ENCODE data around the gene MLPH.
"Not testable (repeated sequence)": the region's sequence is repeated elsewhere in the genome, so short reads cannot be mapped to it uniquely, and the experiment has no call there.

MLPH gene

DNA sequence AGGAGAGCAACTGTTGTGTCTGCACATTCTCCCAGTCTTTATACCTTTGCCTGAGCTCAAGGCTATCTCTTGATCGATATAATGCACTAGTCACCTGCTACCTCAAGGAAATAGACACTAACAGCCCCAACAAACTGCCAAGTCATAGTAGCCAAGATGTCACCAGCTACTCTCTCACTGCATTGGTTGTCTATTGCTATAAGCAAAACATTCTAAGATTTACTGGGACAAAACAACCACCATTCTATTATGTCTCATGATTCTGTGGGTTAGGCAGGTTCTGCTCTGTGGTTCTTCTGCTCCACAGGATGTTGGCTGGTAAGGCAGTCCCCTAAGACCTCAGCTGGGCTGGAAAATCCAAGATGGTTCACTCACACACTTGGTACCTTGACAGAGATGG, 28.5 kb upstream of the MLPH start:
- no peak for DNase-seq (ENCODE audit: low read depth in 2 of 2)

DNA sequence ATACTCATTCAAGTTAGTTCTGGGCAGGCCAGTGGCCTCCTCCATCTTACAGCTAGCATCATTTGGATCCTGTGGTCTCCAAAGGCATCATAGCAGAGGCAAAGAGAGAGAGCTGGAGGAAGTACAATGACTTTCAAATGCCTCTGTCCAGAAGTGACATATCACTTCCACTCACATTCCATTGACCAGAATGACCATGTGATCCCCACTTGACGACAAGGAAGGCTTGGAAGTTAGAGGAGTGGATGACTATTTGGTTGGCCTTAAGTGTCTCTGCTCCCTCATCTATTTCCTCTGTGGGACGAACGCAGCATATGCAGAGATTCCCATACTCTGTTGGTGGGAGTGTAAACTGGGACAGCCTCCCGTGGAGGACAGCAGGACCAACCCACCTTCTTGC, 27.8 kb upstream of the MLPH start:
- DNase-seq (ENCODE audit: low read depth in 2 of 2) = no peak

DNA sequence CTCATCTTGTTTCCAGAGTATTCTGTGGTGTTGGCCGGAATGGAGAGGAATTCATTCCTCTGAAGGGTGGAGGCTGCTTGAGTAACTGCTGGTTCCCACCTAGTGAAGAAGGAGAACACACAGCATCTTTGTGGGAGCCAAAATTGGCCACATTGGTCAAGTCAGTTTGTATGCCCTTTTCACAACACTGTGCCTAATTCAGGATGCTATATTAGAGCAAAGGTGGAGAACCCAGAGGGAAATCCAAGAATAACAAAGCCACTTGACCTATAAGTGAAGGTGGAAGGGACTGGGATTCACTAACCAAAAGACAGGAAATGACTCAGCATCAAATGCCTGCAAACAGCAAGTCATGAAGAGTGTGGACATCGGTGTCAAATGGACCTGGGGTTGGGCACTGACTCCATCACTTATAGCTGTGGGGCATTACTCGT, 27.3 kb upstream of the MLPH start:
- no peak for DNase-seq (ENCODE audit: low read depth in 2 of 2)

DNA sequence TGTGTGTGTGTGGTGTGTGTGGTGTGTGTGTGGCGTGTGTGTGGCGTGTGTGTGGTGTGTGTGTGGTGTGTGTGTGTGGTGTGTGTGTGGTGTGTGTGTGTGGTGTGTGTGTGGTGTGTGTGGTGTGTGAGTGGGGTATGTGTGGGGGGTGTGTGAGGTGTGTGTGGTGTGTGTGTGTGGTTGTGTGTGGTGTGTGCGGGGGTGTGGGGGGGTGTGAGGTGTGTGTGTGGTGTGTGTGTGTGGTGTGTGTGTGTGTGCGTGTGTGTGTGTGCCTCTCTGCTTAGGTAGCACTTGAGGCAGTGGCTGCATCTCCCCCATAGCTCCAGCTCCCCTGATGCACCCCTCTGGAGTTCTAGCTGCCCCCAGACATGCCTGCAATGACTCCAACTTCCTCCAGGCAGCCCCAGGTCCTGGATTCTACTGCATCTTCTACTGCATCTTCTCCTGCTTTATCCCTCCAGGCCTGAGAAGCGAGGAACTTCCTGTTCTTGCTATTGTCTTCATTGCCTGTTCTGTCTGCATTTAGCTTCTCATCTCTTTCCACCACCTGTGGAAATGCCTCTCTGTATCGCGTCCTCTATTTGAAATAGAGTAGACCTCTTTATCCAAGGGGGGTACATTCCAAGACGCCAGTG, 22.2 kb upstream of the MLPH start:
- DNase-seq (ENCODE audit: low read depth in 2 of 2) = no peak

DNA sequence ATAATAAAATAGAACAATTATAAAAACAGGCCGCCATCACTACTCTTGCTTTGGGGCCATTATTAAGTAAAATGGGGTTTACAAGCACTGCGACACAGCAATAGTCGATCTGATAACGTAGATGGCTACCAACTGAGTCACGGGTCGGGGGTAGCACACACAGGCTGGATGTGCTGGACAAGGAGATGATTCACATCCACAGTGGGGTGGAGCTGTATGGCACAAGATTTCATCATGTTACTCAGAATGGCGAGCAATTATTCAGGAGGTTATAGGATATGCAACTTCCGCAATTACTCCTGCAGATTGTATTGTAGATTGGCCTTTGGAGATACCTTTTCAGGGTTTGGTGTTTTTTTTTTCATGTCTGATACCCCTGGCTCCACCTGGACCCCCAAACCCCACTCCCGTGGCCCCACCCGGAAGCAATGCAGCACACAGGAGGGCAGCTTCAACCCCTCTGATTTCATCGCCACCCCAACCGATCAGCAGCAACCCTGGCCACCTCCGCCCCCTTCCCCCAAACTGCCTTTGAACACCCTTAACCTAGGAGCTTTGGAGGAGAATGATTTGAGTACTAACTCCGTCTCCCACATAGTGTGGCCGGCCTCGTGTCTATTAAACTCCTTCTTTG, 21.4 kb upstream of the MLPH start:
- peak; percentile 77 to 80 for DNase-seq (ENCODE audit: low read depth in 2 of 2)

DNA sequence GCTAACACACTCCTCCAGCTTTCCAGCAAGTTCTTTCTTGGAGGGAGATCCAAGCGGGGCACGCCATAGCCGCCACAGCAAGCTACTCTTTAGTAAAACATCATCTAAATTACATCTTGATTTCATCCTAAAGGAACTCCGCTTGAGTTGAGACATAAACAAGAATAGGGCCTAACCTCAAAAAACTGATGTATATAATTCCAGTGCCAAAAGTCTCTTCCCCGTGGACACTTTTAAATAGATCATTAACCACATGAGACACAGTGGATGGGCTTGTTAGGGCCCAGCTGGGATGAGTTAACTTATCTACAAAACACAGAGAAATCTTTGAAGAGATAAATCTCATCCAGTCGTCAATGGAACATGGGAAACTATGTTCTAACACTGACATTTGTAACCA, 20.8 kb upstream of the MLPH start:
- DNase-seq (ENCODE audit: low read depth in 2 of 2) = peak; percentile 82 to 84

DNA sequence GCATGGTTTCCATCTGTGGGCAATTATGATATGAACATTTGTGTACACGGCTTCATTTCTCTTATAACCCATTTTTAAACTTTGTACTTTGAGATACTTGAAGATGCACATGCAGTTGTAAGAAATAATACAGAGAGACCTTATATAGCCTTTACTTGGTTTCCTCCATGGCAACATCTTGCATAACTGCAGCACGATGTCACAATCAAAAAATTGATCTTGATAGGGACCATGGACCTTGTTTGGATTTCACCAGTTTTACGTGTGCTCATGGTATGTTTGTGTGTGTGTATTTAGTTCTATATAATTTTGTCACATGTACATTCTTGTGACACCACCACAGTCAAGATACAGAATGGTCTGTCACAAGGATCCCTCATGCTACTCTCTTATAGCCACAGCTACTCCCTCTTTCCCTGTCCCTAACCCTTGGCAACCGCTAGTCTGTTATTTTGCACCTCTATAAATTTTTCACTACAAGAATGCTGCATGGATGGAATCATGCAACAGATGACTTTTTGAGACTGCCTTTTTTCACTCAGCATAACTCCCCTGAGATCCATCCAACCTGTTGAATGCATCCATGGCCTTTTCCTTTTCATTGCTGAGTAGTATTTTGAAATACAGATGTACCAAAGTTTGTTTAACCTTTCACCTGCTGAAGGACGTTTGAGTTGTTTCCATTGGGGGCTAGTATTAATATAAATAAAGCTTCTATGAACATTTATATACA, 19.4 kb upstream of the MLPH start:
- no peak for DNase-seq (ENCODE audit: low read depth in 2 of 2)

DNA sequence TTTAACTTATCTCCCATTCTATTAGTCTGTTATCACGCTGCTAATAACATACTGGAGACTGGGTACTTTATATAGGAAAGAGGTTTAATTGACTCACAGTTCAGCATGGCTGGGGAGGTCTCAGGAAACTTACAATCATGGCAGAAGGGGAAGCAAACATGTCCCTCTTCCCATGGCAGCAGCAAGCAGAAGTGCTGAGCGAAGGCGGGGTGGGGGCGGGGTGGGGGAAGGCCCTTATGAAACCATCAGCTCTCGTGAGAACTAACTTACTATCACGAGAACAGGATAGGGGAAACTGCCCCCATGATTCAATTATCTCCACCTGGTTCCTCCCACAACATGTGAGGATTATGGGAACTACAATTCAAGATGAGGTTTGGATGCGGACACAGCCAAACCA, 17.6 kb upstream of the MLPH start:
- not testable (repeated sequence) for DNase-seq (ENCODE audit: low read depth in 2 of 2)

DNA sequence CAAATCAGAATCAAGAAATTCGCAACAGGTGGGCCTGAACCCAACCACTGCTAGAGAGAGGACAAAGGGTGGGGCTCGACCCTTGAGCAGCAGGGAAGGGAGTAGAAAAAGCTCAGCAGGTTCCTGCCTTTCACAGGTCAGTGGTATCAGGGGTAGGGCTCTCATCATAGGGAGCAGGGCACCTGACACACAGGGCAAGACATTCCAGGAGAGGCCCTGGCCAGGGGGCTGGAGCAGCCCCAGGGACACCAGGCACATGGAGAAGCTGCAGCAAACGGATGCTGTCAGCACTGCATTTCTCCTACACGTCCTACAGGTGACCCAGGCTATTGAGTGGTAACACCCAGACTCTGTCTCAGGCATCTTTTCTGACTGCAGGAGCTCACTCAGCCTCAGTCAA, 17.2 kb upstream of the MLPH start:
- DNase-seq (ENCODE audit: low read depth in 2 of 2) = no peak

DNA sequence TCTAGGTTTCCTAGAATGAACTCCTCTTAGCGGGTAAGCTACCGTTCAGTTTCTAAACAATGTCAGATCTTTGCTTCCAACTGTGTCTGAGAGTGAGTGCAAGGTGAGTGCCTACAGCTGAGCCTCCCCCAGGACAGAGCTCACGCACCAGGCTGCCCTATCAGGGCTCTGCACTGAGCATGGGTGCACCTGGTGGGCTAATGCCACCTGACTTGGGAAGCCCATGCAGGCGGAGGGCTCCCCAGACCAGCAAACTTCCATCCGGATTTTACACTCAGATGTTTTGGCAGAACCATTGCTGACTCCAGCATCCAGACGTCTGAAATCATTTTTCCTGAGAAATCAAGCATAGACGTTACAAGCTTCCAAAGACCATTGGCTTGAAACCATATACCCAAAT, 16.1 kb upstream of the MLPH start:
- no peak for DNase-seq (ENCODE audit: low read depth in 2 of 2)

DNA sequence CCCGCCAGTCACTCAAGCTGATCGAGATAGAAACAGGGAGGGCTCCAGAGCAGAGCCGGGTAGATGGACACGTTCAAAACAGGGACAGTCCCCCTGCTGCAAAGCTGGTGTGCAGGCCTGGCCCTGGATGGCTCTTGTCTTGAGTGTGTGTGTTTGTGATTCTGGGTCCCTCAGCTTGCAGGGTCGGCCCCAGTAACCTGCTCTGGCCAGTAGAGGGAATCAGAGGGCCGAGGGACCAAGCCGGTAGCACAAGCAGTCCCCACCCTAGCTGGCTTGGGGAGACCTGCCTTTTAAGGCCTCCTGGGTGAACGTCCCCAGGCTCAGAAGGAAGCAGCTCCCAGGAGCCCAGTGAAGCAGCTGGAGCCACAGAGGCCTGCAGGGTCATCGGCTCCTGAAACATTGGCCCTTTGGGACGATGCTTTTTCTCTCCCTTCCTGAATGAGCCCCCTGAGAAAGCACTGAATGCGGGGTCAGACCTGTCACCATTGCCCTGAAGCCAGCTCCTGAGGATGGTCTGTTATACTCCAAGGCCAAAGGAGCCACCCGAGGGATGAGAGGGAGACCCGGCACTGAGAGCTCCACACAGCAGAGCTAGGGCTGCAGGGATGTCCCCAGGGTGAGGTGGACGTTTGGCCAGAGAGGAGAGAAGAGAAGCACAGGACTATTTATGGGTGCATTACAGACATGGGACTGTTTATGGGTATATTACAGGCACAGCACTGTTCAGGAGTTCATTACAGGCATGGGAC, 15.4 kb upstream of the MLPH start:
- DNase-seq (ENCODE audit: low read depth in 2 of 2) = no peak

DNA sequence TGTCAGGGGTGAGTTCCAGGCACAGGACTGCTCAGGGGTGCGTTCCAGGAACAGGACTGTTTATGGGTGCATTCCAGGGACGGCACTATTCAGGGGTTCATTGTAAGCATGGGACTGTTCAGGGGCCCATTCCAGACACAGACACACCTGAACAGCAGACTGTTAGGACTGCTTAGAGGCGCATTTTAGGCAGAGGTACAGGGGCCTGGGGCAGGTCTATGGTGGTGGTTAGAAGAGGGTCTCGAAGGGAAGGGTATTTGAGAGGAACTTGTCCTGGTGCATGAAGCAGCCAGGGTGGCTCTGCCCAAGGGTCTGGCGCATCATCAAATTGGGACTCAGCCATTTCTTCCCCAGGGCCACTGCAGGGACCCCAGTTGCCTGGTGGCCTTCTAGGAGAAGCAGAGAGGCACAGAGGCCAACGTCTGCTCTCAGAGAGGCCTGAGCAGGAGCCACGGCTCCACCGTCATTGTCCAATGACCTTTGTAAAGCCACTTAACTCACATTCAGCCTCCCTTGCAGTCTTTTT, 14.8 kb upstream of the MLPH start:
- DNase-seq (ENCODE audit: low read depth in 2 of 2) = no peak

DNA sequence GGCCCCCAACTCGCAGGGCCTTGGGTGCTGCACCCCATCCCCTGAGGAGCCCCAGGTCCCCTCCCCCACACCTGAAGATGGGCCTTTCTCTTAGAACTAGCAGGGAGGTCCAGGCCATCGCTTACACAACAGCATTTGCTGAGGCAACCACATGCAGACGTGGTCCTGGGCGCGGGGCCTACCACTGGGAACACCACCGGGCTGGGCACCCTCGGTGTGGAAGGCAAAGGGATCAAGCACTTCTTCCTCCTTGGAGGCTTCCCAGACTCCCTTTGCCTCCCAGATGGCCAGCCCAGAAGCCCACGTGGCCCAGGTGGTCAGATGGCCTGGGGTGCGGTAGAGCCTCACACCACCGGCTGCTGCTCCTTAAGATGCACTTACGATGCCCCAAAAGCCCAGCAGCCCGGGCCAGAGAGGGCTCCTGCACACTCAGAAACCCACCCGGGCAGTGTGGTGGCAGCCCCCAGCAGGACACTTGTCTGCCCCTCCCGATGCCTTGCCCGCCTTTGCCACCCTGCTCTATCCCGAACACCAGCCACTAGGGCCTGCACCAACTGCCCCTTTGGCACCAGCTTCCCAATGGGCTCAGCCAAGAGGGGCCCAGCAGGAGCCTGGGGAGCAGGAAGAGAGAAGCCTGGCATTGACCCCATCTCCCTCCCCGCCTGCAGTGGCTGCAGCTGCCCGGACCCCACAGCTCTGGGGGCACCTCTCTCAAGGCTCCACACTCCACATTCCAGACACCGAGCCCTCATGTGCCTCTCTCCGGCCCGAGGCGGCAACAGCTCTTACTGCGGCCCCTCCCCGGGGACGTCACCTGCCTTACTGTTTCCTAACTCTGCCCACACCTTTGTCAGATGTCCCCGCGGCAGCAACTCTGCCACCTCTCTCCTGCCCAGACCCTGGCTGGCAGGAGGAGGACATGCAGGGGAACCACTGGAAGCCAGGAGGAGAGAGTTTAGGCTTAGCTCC, 13.9 kb upstream of the MLPH start:
- DNase-seq (ENCODE audit: low read depth in 2 of 2) = no peak

DNA sequence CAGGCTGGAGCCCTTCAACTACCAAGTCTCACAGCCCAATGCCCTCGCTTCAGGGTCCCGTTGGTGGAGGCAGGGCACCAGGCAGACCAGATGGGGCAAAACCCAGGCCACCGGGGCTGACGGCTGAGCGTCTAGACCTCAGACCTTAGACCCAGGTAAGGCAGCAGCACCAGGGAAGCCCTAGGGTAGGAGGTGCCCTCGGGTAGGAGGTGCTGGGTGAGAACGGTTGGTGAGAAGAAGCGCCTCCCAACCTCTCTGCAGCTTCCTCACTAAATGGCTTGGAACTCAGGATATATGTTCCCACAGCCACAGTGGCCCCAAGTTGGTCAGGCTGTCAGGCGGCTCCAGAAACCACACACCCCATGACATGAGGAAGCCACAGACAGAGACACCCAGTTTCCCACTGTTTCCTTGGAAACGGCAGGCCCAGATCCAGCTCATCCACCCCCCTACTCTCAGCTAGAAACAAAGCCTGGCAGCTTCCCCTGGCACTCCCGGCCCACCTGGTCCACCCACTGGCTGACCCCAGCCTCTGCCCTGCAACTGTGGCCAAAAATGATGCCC, 13.1 kb upstream of the MLPH start:
- DNase-seq (ENCODE audit: low read depth in 2 of 2) = no peak

DNA sequence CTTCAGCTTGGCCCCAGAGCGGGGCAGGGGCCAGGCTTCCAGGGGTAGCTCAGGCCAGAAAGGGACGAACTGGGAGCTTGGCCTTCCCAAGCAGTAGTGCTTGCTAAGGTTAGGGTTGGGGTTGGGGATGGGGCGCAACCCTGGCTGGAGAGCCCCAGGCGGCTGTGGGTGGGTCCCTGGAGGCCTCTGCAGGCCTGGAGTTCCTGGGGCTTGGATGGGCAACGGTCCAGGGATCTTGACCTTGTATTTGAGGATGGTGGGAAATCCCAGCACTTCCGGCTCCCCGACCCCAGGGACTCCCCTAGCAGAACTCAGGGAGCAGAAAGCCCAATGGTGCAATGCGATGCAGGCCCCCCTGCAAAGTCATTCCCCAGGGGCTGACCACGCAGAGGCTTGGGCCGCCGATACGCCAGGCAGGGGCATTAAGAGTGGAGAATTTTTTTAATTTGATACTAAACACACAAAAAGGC, 12.6 kb upstream of the MLPH start:
- DNase-seq (ENCODE audit: low read depth in 2 of 2) = no peak

DNA sequence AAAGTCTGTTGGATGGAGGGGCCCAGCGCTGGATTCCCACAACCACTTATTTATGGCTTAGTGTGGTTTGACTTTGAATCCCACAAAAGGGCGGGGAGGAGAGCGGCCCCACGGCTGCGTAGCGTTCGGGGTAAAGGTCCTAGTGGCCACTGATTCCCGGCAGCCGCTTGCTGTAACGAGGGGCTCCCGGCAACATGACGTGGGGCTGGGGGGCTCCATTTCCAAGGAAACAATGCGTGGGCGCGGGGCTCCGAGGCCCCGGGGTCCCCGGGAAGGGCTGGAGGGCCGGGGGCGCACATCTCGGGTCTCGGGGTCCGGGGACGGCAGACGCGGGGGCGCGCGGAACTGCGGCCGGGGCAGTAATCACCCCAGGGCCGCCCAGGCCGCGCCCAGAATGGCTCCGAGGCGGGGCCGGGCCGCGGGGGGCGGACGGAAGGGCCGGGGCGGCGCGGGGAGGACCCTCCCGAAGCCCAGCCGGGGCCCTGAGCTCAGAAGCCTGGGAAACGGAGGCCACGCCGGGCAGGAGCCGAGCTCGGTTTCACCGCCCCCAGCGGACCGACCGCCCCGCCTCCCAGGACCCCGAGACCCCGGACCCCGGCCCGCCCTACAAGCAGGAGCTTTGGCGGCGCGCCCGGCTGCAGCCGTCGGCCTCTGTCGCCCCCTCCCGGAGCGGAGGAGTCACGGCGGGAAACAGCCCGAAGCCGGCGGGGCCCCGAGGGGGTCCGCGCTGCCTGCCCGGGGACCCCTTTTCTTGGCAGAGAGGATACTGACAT, 11.9 kb upstream of the MLPH start:
- DNase-seq (ENCODE audit: low read depth in 2 of 2) = peak; percentile 54 to 59

DNA sequence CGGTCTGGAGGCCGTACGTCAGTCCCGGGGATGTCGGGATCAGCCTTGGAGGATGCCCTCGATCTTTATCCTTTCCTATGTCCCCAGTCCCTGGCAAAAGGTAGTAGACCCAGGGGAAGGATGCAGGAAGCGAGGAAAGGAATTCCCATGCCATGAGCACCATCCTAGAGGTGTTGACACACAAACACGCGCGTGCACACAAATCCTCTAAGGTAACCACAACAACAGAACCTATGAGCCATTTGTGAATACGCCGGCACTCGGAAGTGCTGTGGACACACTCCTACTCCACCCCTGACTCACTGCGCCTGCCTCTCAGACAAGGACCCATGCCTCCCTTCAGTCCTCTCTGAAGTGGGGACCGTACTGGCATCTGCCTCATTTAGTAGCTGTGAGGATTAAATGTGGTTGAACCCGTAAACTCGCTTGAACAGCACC, 11.3 kb upstream of the MLPH start:
- no peak for DNase-seq (ENCODE audit: low read depth in 2 of 2)

DNA sequence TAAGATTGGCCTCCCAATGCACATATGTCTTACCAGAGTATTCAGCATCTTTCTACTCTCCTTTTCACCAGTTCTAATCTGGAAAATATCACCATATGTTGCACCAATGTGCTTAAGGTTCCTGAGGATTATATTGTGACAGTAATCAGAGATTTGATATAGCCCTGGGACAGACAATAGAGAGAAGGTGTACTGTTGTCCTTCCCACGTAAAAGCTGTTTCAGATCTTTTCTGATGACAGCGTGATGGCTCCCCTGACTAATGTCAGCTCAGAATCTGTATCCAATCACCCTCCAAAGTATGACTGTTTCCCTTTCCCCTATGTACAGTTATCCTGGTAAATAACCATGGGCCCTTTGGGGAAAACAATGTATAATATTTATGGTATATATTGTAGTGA, 9.0 kb upstream of the MLPH start:
- DNase-seq (ENCODE audit: low read depth in 2 of 2) = no peak

DNA sequence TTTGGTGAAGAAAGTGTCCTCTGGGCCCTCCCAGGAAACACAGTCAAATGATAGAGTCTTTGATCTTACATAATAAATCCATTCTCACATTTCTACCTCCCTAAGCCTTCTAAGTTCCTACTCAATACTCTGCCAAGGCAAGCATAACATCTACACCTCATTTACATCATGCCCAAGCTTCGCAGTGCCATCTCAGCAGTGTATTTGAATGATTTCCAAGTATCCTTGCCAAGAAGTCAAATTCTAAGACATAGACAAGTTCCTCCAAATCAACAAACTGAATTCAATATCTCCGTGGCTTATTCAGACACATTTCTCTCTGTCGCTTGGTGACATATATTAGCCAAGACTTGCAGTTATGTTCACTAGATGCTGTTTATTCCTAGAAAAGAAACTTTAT, 8.1 kb upstream of the MLPH start:
- DNase-seq (ENCODE audit: low read depth in 2 of 2) = no peak

DNA sequence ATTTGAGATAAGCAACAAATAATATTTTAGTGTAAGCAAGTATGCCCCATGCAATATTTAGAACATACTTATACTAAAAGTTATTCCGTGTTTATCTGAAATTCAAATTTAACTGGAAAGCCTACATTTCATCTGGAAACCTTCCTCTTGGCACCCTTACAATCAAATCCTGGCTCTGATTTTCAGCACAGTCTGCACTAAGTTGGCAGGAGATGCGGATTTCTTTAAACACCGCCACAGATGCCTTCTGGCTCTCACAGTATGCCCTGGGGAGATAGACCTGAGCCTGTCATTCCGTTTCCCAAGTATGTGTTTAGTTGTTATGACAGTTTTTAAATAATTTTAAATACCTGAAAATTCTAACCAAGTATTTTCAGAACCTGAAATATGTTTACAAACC, 7.3 kb upstream of the MLPH start:
- no peak for DNase-seq (ENCODE audit: low read depth in 2 of 2)

All from fibroblast of skin of left quadriceps (primary cell).